NB4 (cell line): ENCODE measurements around the gene MTHFR.

ENCODE experiments used
- CTCF ChIP-seq: IDR thresholded peaks from one replicate; pipeline ENCODE4 v1.5.1; 2012; ENCODE audit warnings: low read depth, low read length
- MAX ChIP-seq: IDR thresholded peaks from 2 replicates; pipeline ENCODE4 v1.6.1; 2011; ENCODE audit warnings: low read depth, low read length
- POLR2A ChIP-seq: IDR thresholded peaks from 2 replicates; pipeline ENCODE4 v1.6.1; 2011; ENCODE audit warnings: mild to moderate bottlenecking; ENCODE audit not compliant: insufficient read length; ENCODE audit errors: extremely low read depth

- TF ChIP-seq POLR2A (no peak), CTCF (no peak), MAX (no peak)
These were observed 11.4 kb upstream of the MTHFR start for GRCh38 chr1:11817192-11817591.
